HepG2 (cell line): ENCODE measurements around the gene ESRP2. TPM values are rescaled to one million over a fixed set of nuclear protein-coding genes. Genes with fewer than 3 reads are reported as not detected.
A peak's percentile ranks its signal among the peaks of the same experiment; 100 is the strongest.

Source experiments
- EEA1 ChIP-seq: sonication (generic); formaldehyde crosslinking; IDR thresholded peaks from 2 replicates; pipeline ENCODE4 v1.5.1; 2020; ENCODE audit warnings: mild to moderate bottlenecking, missing genetic modification reagents, borderline replicate concordance
- GTF2F1 ChIP-seq: fragments of 150-350 bp; IDR thresholded peaks from 2 replicates; pipeline ENCODE4 v1.6.1; 2014; ENCODE audit warnings: low read length
- HNRNPK ChIP-seq: fragments of 200-400 bp; formaldehyde crosslinking; IDR thresholded peaks from 2 replicates; pipeline ENCODE4 v1.6.1; 2018; ENCODE audit warnings: low read length, low read depth, moderate library complexity, mild to moderate bottlenecking; ENCODE audit not compliant: poor library complexity, severe bottlenecking
- KDM4B ChIP-seq: sonication (generic); formaldehyde crosslinking; IDR thresholded peaks from 2 replicates; pipeline ENCODE4 v1.4.0; 2020; ENCODE audit warnings: missing genetic modification reagents
- REL ChIP-seq: sonication (generic); formaldehyde crosslinking; conservative IDR thresholded peaks from 2 replicates; pipeline ENCODE4 v1.8.0; 2022; ENCODE audit warnings: mild to moderate bottlenecking, missing genetic modification reagents, moderate library complexity
- SAP130 ChIP-seq: IDR thresholded peaks from 2 replicates; pipeline ENCODE4 v1.6.1; 2016; ENCODE audit warnings: low read depth
- SKI ChIP-seq: fragments of 450-650 bp; IDR thresholded peaks from one replicate; pipeline ENCODE4 v1.6.1; 2018; ENCODE audit warnings: mild to moderate bottlenecking; ENCODE audit not compliant: partially characterized antibody
- SP4 ChIP-seq: sonication (generic); formaldehyde crosslinking; IDR thresholded peaks from 2 replicates; pipeline ENCODE4 v1.8.1; 2023; ENCODE audit warnings: mild to moderate bottlenecking, missing genetic modification reagents
- THYN1 ChIP-seq: sonication (generic); formaldehyde crosslinking; IDR thresholded peaks from 2 replicates; pipeline ENCODE4 v1.8.1; 2023; ENCODE audit warnings: low read depth, mild to moderate bottlenecking, moderate library complexity, missing genetic modification reagents, borderline replicate concordance
- ZFP36 ChIP-seq: fragments of 150-350 bp; IDR thresholded peaks from 2 replicates; pipeline ENCODE4 v1.6.1; 2018; ENCODE audit warnings: borderline replicate concordance, low read length, low read depth; ENCODE audit not compliant: partially characterized antibody
- ZNF510 ChIP-seq: sonication (generic); formaldehyde crosslinking; IDR thresholded peaks from 2 replicates; pipeline ENCODE4 v1.4.0; 2020; ENCODE audit warnings: low read depth, mild to moderate bottlenecking, missing genetic modification reagents
- ZNF569 ChIP-seq: sonication (generic); formaldehyde crosslinking; IDR thresholded peaks from 2 replicates; pipeline ENCODE4 v1.5.0; 2020; ENCODE audit warnings: mild to moderate bottlenecking, missing genetic modification reagents, moderate library complexity, borderline replicate concordance
- ZNF619 ChIP-seq: sonication (generic); formaldehyde crosslinking; IDR thresholded peaks from 2 replicates; pipeline ENCODE4 v1.4.0; 2020; ENCODE audit warnings: mild to moderate bottlenecking, missing genetic modification reagents
- ZNF781 ChIP-seq: sonication (generic); formaldehyde crosslinking; IDR thresholded peaks from 2 replicates; pipeline ENCODE4 v1.5.1; 2020; ENCODE audit warnings: borderline replicate concordance, mild to moderate bottlenecking, missing genetic modification reagents; ENCODE audit errors: not compliant biosample characterization
- polyA plus RNA-seq, 8 experiments: library from polyadenylated mRNA; depleted of rRNA in 3 of 8; stranded (reverse) in 7 of 8; unstranded in 1 of 8; fragments of >200 nt; fragmentation: Illumina TruSeq in 4 of 8; extraction: Trizol in 4 of 8; gene quantifications; 2 replicates each; pipeline versions ENCODE4 v1.2.1 to v1.2.3, GENCODE V29; 2011 to 2016; ENCODE audit warnings: low read depth in 4 of 8, missing spikeins in 1 of 8, mixed read lengths in 1 of 8; ENCODE audit not compliant: insufficient read depth in 1 of 8
- total RNA-seq, 5 experiments: library from RNA; depleted of rRNA; stranded (reverse); fragments of >200 nt; fragmentation: Illumina TruSeq; extraction: Trizol; gene quantifications; 2 replicates each; pipeline ENCODE4 v1.2.3, GENCODE V29; 2016; ENCODE audit warnings: low read depth in 1 of 5
- TF ChIP-seq, protein P1 (sequence below): sonication (generic); formaldehyde crosslinking; IDR thresholded peaks from 2 replicates; pipeline ENCODE4 v1.4.0; 2020; ENCODE audit warnings: missing genetic modification reagents, borderline replicate concordance
- TF ChIP-seq, protein P2 (sequence below): sonication (generic); formaldehyde crosslinking; IDR thresholded peaks from 2 replicates; pipeline ENCODE4 v1.4.0; 2020; ENCODE audit warnings: missing genetic modification reagents
- TF ChIP-seq, protein P3 (sequence below), 2 experiments: sonication (generic) in 1 of 2; formaldehyde crosslinking in 1 of 2; IDR thresholded peaks; 2 replicates each; pipeline versions ENCODE4 v1.4.0 to v1.6.1; 2018 to 2020; ENCODE audit warnings: missing genetic modification reagents in 2 of 2, borderline replicate concordance in 1 of 2, low read depth in 1 of 2, mild to moderate bottlenecking in 1 of 2, missing biosample characterization in 1 of 2

The ESRP2 gene
- total and polyA plus RNA-seq, 2 of the 13 experiments (the other 11 are each of a cell fraction or from before 2014, with no cell fraction given) = 21.1 to 32.4 TPM

GRCh38 chr16:68237243-68238028 is 1.5 kb upstream of the ESRP2 start (continued):
- TF ChIP-seq EEA1 (CRISPR knock-in tag) = 0 out of 2 replicates have a peak, but pooled peaks have one; percentile 35
- no peak for TF ChIP-seq ZNF569 (CRISPR knock-in tag)
- peak; percentile 99 for TF ChIP-seq SP4 (CRISPR knock-in tag)
- TF ChIP-seq HNRNPK = no peak
- TF ChIP-seq ZNF619 = peak; percentile 53; the same call in 1 of the 2 replicates
- TF ChIP-seq, protein P1, sequence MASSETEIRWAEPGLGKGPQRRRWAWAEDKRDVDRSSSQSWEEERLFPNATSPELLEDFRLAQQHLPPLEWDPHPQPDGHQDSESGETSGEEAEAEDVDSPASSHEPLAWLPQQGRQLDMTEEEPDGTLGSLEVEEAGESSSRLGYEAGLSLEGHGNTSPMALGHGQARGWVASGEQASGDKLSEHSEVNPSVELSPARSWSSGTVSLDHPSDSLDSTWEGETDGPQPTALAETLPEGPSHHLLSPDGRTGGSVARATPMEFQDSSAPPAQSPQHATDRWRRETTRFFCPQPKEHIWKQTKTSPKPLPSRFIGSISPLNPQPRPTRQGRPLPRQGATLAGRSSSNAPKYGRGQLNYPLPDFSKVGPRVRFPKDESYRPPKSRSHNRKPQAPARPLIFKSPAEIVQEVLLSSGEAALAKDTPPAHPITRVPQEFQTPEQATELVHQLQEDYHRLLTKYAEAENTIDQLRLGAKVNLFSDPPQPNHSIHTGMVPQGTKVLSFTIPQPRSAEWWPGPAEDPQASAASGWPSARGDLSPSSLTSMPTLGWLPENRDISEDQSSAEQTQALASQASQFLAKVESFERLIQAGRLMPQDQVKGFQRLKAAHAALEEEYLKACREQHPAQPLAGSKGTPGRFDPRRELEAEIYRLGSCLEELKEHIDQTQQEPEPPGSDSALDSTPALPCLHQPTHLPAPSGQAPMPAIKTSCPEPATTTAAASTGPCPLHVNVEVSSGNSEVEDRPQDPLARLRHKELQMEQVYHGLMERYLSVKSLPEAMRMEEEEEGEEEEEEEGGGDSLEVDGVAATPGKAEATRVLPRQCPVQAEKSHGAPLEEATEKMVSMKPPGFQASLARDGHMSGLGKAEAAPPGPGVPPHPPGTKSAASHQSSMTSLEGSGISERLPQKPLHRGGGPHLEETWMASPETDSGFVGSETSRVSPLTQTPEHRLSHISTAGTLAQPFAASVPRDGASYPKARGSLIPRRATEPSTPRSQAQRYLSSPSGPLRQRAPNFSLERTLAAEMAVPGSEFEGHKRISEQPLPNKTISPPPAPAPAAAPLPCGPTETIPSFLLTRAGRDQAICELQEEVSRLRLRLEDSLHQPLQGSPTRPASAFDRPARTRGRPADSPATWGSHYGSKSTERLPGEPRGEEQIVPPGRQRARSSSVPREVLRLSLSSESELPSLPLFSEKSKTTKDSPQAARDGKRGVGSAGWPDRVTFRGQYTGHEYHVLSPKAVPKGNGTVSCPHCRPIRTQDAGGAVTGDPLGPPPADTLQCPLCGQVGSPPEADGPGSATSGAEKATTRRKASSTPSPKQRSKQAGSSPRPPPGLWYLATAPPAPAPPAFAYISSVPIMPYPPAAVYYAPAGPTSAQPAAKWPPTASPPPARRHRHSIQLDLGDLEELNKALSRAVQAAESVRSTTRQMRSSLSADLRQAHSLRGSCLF (CRISPR knock-in tag) = no peak
- peak; percentile 41; the same call in 1 of the 2 replicates for TF ChIP-seq REL
- TF ChIP-seq SAP130 (CRISPR knock-in tag) = peak; percentile 98
- TF ChIP-seq SKI = peak; percentile 43
- no peak for TF ChIP-seq GTF2F1
- TF ChIP-seq KDM4B (CRISPR knock-in tag) = peak; percentile 61; the same call in 1 of the 2 replicates
- no peak for TF ChIP-seq THYN1 (CRISPR knock-in tag)
- TF ChIP-seq, protein P2, sequence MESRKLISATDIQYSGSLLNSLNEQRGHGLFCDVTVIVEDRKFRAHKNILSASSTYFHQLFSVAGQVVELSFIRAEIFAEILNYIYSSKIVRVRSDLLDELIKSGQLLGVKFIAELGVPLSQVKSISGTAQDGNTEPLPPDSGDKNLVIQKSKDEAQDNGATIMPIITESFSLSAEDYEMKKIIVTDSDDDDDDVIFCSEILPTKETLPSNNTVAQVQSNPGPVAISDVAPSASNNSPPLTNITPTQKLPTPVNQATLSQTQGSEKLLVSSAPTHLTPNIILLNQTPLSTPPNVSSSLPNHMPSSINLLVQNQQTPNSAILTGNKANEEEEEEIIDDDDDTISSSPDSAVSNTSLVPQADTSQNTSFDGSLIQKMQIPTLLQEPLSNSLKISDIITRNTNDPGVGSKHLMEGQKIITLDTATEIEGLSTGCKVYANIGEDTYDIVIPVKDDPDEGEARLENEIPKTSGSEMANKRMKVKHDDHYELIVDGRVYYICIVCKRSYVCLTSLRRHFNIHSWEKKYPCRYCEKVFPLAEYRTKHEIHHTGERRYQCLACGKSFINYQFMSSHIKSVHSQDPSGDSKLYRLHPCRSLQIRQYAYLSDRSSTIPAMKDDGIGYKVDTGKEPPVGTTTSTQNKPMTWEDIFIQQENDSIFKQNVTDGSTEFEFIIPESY (CRISPR knock-in tag) = peak; percentile 78; the same call in 1 of the 2 replicates
- TF ChIP-seq ZNF781 (CRISPR knock-in tag) = peak; percentile 75
- TF ChIP-seq, protein P3, sequence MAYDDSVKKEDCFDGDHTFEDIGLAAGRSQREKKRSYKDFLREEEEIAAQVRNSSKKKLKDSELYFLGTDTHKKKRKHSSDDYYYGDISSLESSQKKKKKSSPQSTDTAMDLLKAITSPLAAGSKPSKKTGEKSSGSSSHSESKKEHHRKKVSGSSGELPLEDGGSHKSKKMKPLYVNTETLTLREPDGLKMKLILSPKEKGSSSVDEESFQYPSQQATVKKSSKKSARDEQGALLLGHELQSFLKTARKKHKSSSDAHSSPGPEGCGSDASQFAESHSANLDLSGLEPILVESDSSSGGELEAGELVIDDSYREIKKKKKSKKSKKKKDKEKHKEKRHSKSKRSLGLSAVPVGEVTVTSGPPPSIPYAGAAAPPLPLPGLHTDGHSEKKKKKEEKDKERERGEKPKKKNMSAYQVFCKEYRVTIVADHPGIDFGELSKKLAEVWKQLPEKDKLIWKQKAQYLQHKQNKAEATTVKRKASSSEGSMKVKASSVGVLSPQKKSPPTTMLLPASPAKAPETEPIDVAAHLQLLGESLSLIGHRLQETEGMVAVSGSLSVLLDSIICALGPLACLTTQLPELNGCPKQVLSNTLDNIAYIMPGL (CRISPR knock-in tag; IDR thresholded peaks at IDR 0.05; ENCODE audit: borderline replicate concordance in 1 of 2, low read depth in 1 of 2) = no peak; a peak in 2 of 4 replicates
- TF ChIP-seq ZFP36 = no peak
- TF ChIP-seq ZNF510 = no peak
